ENCODE data around the gene TRAPPC8.
"Not testable (repeated sequence)": the region's sequence is repeated elsewhere in the genome, so short reads cannot be mapped to it uniquely, and the experiment has no call there.

Gene TRAPPC8

GRCh38 chr18:31942999-31943877 is at the start of gene TRAPPC8:
TSS of gene TRAPPC8 (minus strand) at chr18:31943128. CDS start at chr18:31942764, 364 bp downstream.
- peak; percentile 99 for DNase-seq

GRCh38 chr18:31990823-31991222 is 47.9 kb upstream of the TRAPPC8 start:
- no peak for DNase-seq

- DNase-seq: no peak
Measured at GRCh38 chr18:31983976-31984375, 41.0 kb upstream of the TRAPPC8 start.

- no peak for DNase-seq
Measured at GRCh38 chr18:31983020-31983419, 40.1 kb upstream of the TRAPPC8 start.

- DNase-seq: no peak
Measured at GRCh38 chr18:31980863-31981262, 37.9 kb upstream of the TRAPPC8 start.

- DNase-seq: no peak
Measured at GRCh38 chr18:31979714-31980113, 36.8 kb upstream of the TRAPPC8 start.

GRCh38 chr18:31978616-31979015 is 35.7 kb upstream of the TRAPPC8 start:
- DNase-seq: no peak

GRCh38 chr18:31977270-31977872 is 34.4 kb upstream of the TRAPPC8 start:
- peak; percentile 66 for DNase-seq

- DNase-seq: no peak
Measured at GRCh38 chr18:31976242-31976641, 33.3 kb upstream of the TRAPPC8 start.

- DNase-seq: no peak
Measured at GRCh38 chr18:31973929-31974546, 31.1 kb upstream of the TRAPPC8 start.

GRCh38 chr18:31970617-31971016 is 27.7 kb upstream of the TRAPPC8 start:
- no peak for DNase-seq

GRCh38 chr18:31965316-31965970 is 22.5 kb upstream of the TRAPPC8 start:
- no peak for DNase-seq

- DNase-seq: no peak
Measured at GRCh38 chr18:31957728-31958127, 14.8 kb upstream of the TRAPPC8 start.

- DNase-seq: no peak
Measured at GRCh38 chr18:31954349-31954748, 11.4 kb upstream of the TRAPPC8 start.

GRCh38 chr18:31953699-31954098 is 10.8 kb upstream of the TRAPPC8 start:
- not testable (repeated sequence) for DNase-seq

- DNase-seq: no peak
Measured at GRCh38 chr18:31952223-31952622, 9.3 kb upstream of the TRAPPC8 start.

GRCh38 chr18:31950583-31950982 is 7.7 kb upstream of the TRAPPC8 start:
- no peak for DNase-seq

GRCh38 chr18:31948349-31948748 is 5.4 kb upstream of the TRAPPC8 start:
- not testable (repeated sequence) for DNase-seq

- DNase-seq: no peak
Measured at GRCh38 chr18:31946305-31947046, 3.5 kb upstream of the TRAPPC8 start.

- no peak for DNase-seq
Measured at GRCh38 chr18:31943878-31944816, 1.2 kb upstream of the TRAPPC8 start.

GRCh38 chr18:31942291-31942998 is 483 bp downstream of the TRAPPC8 start:
- DNase-seq: peak; percentile 50

Measured in RPMI8226 (cell line).